Esophagus squamous epithelium (tissue), 4 donors: ENCODE data around the gene TECPR2.
"Not testable (repeated sequence)": the region's sequence is repeated elsewhere in the genome, so short reads cannot be mapped to it uniquely, and the experiment has no call there.

Source experiments
- CTCF ChIP-seq, 6 experiments: fragments of 450-650 bp in 4 of 6; fragments of 200-600 bp in 2 of 6; sonication (generic) in 2 of 6; IDR thresholded peaks; one replicate each; pipeline ENCODE4 v1.5.1; 2016 to 2019; ENCODE audit warnings: antibody characterized with exemption in 6 of 6, mild to moderate bottlenecking in 4 of 6, moderate library complexity in 4 of 6
- POLR2A ChIP-seq, 4 donors: fragments of 450-650 bp; IDR thresholded peaks; one replicate each; pipeline ENCODE4 v1.6.1; 2017; ENCODE audit warnings: antibody characterized with exemption in 4 of 4, mild to moderate bottlenecking in 4 of 4, moderate library complexity in 3 of 4

DNA sequence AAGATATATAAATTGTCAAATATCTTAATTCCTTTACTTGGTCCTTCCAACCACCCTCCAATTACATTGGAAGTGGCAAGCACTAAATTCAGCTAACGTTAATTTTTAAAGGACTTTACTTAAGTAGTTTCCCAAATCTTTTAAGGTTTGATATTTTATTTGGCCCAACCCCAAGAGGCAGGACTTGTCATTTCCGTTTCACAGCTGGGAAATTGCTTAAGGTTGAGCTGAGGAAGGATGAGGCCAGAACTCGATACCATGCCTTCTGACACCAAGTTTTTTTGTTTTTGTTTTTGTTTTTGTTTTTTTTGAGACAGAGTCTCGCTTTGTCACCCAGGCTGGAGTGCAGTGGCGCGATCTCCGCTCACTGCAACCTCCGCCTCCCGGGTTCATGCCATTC is 11.1 kb upstream of the TECPR2 start:
- TF ChIP-seq CTCF, POLR2A (IDR thresholded peaks at IDR 0.05): not testable (repeated sequence)
